B cell (primary cell): ENCODE data around the gene BABAM2. TPM values are rescaled to one million over a fixed set of nuclear protein-coding genes. Genes with fewer than 3 reads are reported as not detected.

Experiments
- ATAC-seq: fragments of 200-7000 bp; cut with Tn5 transposase; one replicate; pipeline ENCODE4 v1.10.0; 2021; ENCODE audit warnings: low read depth, mild to moderate bottlenecking, moderate number of reproducible peaks, moderate library complexity
- CTCF ChIA-PET: fragments of 350-600 bp; sonication (Branson Sonifier 250); formaldehyde crosslinking; loops from one replicate; lab custom pipeline; 2021; ENCODE audit warnings: antibody characterized with exemption, inconsistent platforms; lab: Charles Lee
- POLR2A ChIA-PET: fragments of 350-600 bp; sonication (Branson Sonifier 250); formaldehyde crosslinking; loops from one replicate; lab custom pipeline; 2021; ENCODE audit warnings: antibody characterized with exemption; lab: Charles Lee
- DNase-seq: peaks from one replicate; pipeline ENCODE4 v3.0.0; 2013
- H2AFZ ChIP-seq: 2 replicates; pipeline ENCODE4 v1.6.1; 2012; ENCODE audit warnings: mild to moderate bottlenecking, low read depth, low read length; ENCODE audit not compliant: insufficient read depth, poor library complexity, severe bottlenecking
- H3K27ac ChIP-seq, 2 donors: 1 replicate in 1 of 2; 2 replicates in 1 of 2; pipeline ENCODE4 v1.5.1; 2012 to 2013; ENCODE audit warnings: low read length in 2 of 2, mild to moderate bottlenecking in 2 of 2, moderate library complexity in 1 of 2
- H3K27me3 ChIP-seq, 4 experiments: fragments of 200-600 bp in 1 of 4; sonication (generic) in 1 of 4; replicated peaks in 1 of 4; 1 replicate in 2 of 4; 2 replicates in 2 of 4; pipeline versions ENCODE4 v1.6.1 to v1.7.0; 2013 to 2016; ENCODE audit warnings: low read length in 3 of 4, mild to moderate bottlenecking in 2 of 4, mixed read lengths in 1 of 4, moderate library complexity in 1 of 4; ENCODE audit not compliant: insufficient read depth in 4 of 4, control insufficient read depth in 3 of 4; ENCODE audit errors: control extremely low read depth in 1 of 4
- H3K36me3 ChIP-seq, 2 experiments: replicated peaks in 1 of 2; 1 replicate in 1 of 2; 2 replicates in 1 of 2; pipeline versions ENCODE4 v1.6.1 to v1.7.1; 2013; ENCODE audit warnings: low read length in 1 of 2; ENCODE audit not compliant: insufficient read depth in 2 of 2, control insufficient read depth in 1 of 2; ENCODE audit errors: control extremely low read depth in 1 of 2, extremely low read depth in 1 of 2
- H3K4me1 ChIP-seq, 2 donors: fragments of 200-600 bp in 1 of 2; sonication (generic) in 1 of 2; 1 replicate in 1 of 2; 2 replicates in 1 of 2; pipeline versions ENCODE4 v1.5.1 to v1.6.1; 2013 to 2017; ENCODE audit warnings: low read length in 2 of 2; ENCODE audit not compliant: control insufficient read depth in 2 of 2, insufficient read depth in 2 of 2
- H3K4me2 ChIP-seq: replicated peaks from 2 replicates; pipeline ENCODE3; 2012; ENCODE audit warnings: mild to moderate bottlenecking, low read depth, low read length; ENCODE audit not compliant: poor library complexity, severe bottlenecking
- H3K4me3 ChIP-seq, 5 experiments: fragments of 200-600 bp in 1 of 5; sonication (generic) in 1 of 5; 1 replicate in 3 of 5; 2 replicates in 2 of 5; pipeline versions ENCODE4 v1.5.1 to v1.7.0; 2011 to 2016; ENCODE audit warnings: low read length in 4 of 5, mild to moderate bottlenecking in 4 of 5, low read depth in 2 of 5, control low read depth in 1 of 5, moderate library complexity in 1 of 5; ENCODE audit not compliant: insufficient read depth in 1 of 5; ENCODE audit errors: control extremely low read depth in 1 of 5, extremely low read depth in 1 of 5
- H3K79me2 ChIP-seq: fragments of 200-600 bp; sonication (generic); one replicate; pipeline ENCODE4 v1.6.0; 2016; ENCODE audit warnings: low read length; ENCODE audit not compliant: control insufficient read depth, insufficient read depth
- H3K9ac ChIP-seq: fragments of 200-600 bp; sonication (generic); 2 replicates; pipeline ENCODE4 v1.6.1; 2017; ENCODE audit warnings: mild to moderate bottlenecking, low read length, moderate library complexity
- H3K9me3 ChIP-seq, 3 donors: one replicate each; pipeline versions ENCODE4 v1.6.1 to v1.7.1; 2013; ENCODE audit warnings: low read length in 2 of 3; ENCODE audit not compliant: control insufficient read depth in 2 of 3, insufficient read depth in 1 of 3; ENCODE audit errors: control extremely low read depth in 1 of 3
- H4K20me1 ChIP-seq: 2 replicates; pipeline ENCODE4 v1.6.0; 2012; ENCODE audit warnings: mild to moderate bottlenecking, low read length; ENCODE audit not compliant: insufficient read depth, control insufficient read depth, poor library complexity, severe bottlenecking
- H3K27ac Mint-ChIP-seq: one replicate; pipeline ENCODE4 v1.8.0; 2021; ENCODE audit warnings: mixed read lengths
- H3K27me3 Mint-ChIP-seq: one replicate; pipeline ENCODE4 v1.8.0; 2021; ENCODE audit warnings: mixed read lengths
- H3K4me1 Mint-ChIP-seq: one replicate; pipeline ENCODE4 v1.8.0; 2021; ENCODE audit warnings: mixed read lengths
- H3K4me3 Mint-ChIP-seq: one replicate; pipeline ENCODE4 v1.8.0; 2021; ENCODE audit warnings: mixed read lengths
- H3K9me3 Mint-ChIP-seq: one replicate; pipeline ENCODE4 v1.8.0; 2022; ENCODE audit warnings: mixed read lengths; ENCODE audit not compliant: insufficient read depth
- CTCF ChIP-seq: fragments of 200-600 bp; IDR thresholded peaks from one replicate; pipeline ENCODE4 v1.8.0; 2022; ENCODE audit warnings: antibody characterized with exemption, mild to moderate bottlenecking
- EZH2 ChIP-seq: IDR thresholded peaks from 2 replicates; pipeline ENCODE4 v1.6.1; 2012; ENCODE audit warnings: borderline replicate concordance, low read depth, mild to moderate bottlenecking, moderate library complexity, low read length; ENCODE audit not compliant: insufficient read depth, poor library complexity, severe bottlenecking
- WGBS: methylation state at CpG from one replicate; pipeline ENCODE4 v1.1.5; 2013; ENCODE audit warnings: missing lambda C conversion rate; ENCODE audit not compliant: insufficient coverage; 5-methylcytosine and 5-hydroxymethylcytosine counted together
- intact Hi-C: fragments of 100-400 bp; cut with micrococcal nuclease; formaldehyde crosslinking; loops from one replicate; pipeline ENCODE4 v1.10.0; 2022
- polyA plus RNA-seq: library from polyadenylated mRNA; depleted of rRNA; stranded (reverse); fragments of >200 nt; gene quantifications from 2 replicates; pipeline ENCODE4 v1.2.3, GENCODE V29; 2012
- total RNA-seq, 2 donors: library from RNA; stranded (reverse); fragments of 120-200 nt in 1 of 2; gene quantifications; 1 replicate in 1 of 2; 2 replicates in 1 of 2; pipeline versions ENCODE4 v1.2.3 to v1.2.4, GENCODE V29; 2013 to 2022

The BABAM2 gene
- total and polyA plus RNA-seq, 2 donors (not counting 1 experiment from before 2014, with no cell fraction given) = 22.3 to 69.6 TPM

DNA sequence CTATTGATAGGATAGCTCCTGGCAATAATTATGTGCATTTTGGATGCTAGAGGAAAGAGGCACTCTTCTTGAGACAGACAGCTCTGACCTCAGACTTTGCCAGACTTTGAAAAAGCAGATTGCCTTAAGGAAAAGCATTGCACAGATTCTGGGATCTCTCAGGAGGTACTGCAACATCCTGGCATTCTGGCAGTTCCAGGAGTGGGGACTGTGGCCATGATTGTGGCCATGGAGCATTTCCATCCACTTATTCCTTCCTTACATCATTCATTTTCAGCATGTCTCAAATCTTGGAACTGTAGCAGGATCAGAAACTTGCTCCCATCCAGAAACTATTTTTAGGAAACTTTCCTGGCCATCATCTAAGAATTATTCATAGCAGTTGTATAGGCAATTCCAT, 357.2 kb downstream of the BABAM2 start:
- POLR2A ChIA-PET = no interaction called here
- no peaks in the 10 kb centered on the region for H3K27me3 Mint-ChIP-seq
- no peak for ATAC-seq

GRCh38 chr2:28248511-28248910, 358.0 kb downstream of the BABAM2 start:
- Mint-ChIP-seq H3K27me3 (no peaks in the 10 kb centered on the region), H3K4me1 (peaks cover 14% of the 10 kb centered on the region), H3K9me3 (no peaks in the 10 kb centered on the region), H3K4me3 (no peak overlapping the region), H3K27ac (no peak overlapping the region)
- TF ChIP-seq CTCF (no peak), EZH2 (no peak)
- Histone ChIP-seq H3K36me3 (peaks cover 3 to 5% of the 10 kb centered on the region in 2 experiments), H3K79me2 (no peaks in the 10 kb centered on the region), H3K9me3 (no peaks in the 10 kb centered on the region), H3K4me2 (no peak overlapping the region), H3K27ac (no peak overlapping the region), H3K4me3 (no peak overlapping the region), H3K27me3 (no peaks in the 10 kb centered on the region), H4K20me1 (no peaks in the 10 kb centered on the region), H2AFZ (no peak overlapping the region), H3K4me1 (peaks cover 0 to 6% of the 10 kb centered on the region in 2 donors), H3K9ac (no peak overlapping the region)
- ATAC-seq (no peak), DNase-seq (no peak)
- intact Hi-C loops = no loop called here
- POLR2A ChIA-PET = no interaction called here
- WGBS = 44% methylated on average over 2 of the region's 2 CpGs
- CTCF ChIA-PET = no interaction called here

More for the DNA sequence above, 357.2 kb downstream of the BABAM2 start:
- H3K36me3 ChIP-seq = peaks cover 3 to 5% of the 10 kb centered on the region in 2 experiments
- no peaks in the 10 kb centered on the region for H3K79me2 ChIP-seq
- CTCF ChIA-PET = no interaction called here
- no peaks in the 10 kb centered on the region for H4K20me1 ChIP-seq
- no peak overlapping the region for H3K9ac ChIP-seq
- H3K27me3 ChIP-seq = no peaks in the 10 kb centered on the region
- Mint-ChIP-seq H3K4me3 (no peak overlapping the region), H3K4me1 (peaks cover 14% of the 10 kb centered on the region), H3K27ac (no peak overlapping the region), H3K9me3 (no peaks in the 10 kb centered on the region)
- no peaks in the 10 kb centered on the region for H3K9me3 ChIP-seq
- no peak overlapping the region for H3K4me2 ChIP-seq
- DNase-seq = no peak
- H2AFZ ChIP-seq = no peak overlapping the region
- TF ChIP-seq EZH2 (no peak), CTCF (no peak)
- intact Hi-C loops = no loop called here
- H3K4me3 ChIP-seq = no peak overlapping the region
- peaks cover 0 to 6% of the 10 kb centered on the region in 2 donors for H3K4me1 ChIP-seq
- no peak overlapping the region for H3K27ac ChIP-seq
